ENCODE results near the gene TMEM95. TPM values are rescaled to one million over a fixed set of nuclear protein-coding genes. Genes with fewer than 3 reads are reported as not detected.

The TMEM95 gene
- total and polyA plus RNA-seq, 2 of the 8 experiments (the other 6 are each of a cell fraction or from before 2014, with no cell fraction given): not detected

DNA sequence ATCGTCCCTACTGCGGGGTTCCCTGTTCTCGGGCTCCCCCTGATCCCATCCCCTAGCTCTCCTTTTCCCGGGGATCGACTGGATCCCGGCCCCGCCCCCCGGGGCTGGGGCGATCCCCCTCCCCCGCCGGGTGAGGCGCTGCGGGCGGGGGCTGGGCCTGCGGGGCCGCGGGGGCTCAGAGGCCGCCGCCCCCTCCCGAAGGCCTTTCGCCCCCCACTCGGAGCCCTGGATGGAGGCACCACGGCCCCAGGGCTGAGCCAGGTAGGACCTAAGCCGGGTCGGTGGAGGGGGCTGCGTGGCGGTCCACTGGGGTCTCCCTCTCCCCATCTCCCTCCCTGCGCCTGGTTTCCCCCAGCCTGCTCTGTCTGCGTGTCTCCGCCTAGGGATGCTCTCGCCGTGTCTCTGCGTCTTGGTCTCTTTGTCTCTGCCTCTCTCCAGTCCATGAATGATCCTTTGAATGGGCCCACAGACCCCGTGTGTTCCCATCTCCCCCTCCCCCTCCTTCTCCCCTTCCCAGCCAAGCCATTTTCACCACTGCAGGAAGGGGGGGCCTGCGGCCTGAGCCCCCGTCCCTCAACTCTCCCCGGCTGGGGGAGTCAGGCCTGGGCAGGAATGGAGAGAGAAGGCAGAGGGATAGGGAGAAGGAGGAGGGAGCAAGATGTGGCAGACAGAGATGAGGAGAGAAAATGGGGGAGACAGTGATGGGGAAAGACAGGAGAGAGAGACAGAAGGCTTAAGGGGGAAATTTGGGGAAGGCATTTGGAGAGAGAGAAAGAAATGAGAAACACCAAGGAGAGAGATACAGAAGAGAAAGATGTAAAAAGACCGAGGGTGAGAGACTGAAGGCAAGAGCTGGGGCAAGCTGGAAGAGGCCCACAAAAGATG lies 50.6 kb downstream of the TMEM95 start (continued):
- TF ChIP-seq PHF8 (conservative IDR thresholded peaks at IDR 0.05; ENCODE audit: low read depth, low read length) (no peak), EP300 (IDR thresholded peaks at IDR 0.05; ENCODE audit: borderline replicate concordance in 1 of 2, low read depth in 2 of 2, low read length in 2 of 2) (no peak), BACH1 (IDR thresholded peaks at IDR 0.05; ENCODE audit: low read length) (0 out of 2 replicates have a peak, but pooled peaks have one; percentile 24), RBBP5 (IDR thresholded peaks at IDR 0.05; ENCODE audit: borderline replicate concordance, low read depth, low read length) (0 out of 2 replicates have a peak, but pooled peaks have one; percentile 5)

All from H1 (cell line).